H4 (cell line): ENCODE measurements around the gene SPRR3. TPM values are rescaled to one million over a fixed set of nuclear protein-coding genes. Genes with fewer than 3 reads are reported as not detected.

ENCODE experiments used
- DNase-seq: peaks from one replicate; pipeline ENCODE4 v3.0.0-alpha.2; 2015; ENCODE audit warnings: low spot score
- total RNA-seq: library from RNA; depleted of rRNA; stranded (reverse); fragments of >200 nt; shearing (Covaris generic); gene quantifications from 2 replicates; pipeline ENCODE4 v1.2.3, GENCODE V29; 2014; rRNA removed

Gene SPRR3
- total RNA-seq, 1 experiment from 2014 or later: not detected

DNA sequence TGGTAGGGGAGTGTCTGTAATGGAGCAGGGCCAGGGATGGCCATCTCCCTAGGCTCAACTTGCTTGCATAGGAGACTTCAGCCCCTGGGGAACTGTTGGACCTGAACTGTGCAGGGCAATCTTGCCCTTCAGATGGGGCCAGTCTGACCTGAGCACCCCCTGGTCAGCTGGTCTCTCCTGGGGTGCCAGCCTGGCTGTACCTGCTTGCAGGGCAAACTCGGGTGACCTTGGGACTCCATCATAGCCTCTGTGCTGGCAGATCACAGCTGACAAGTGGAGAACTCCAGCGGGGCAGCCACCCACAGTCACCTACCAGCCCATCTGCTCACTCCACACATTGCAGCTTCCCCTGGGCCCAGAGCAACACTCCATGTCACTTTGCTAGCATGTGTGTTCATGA, 47.7 kb downstream of the SPRR3 start:
- no peak for DNase-seq

Other genes with a start within 250 kb of the SPRR3 start
- gene KPRP, start 243.7 kb upstream of the SPRR3 start, total RNA-seq: not detected in 2 replicates
- gene LCE1F, start 226.6 kb upstream of the SPRR3 start, total RNA-seq: not detected in 2 replicates
- gene LCE1E, start 215.5 kb upstream of the SPRR3 start, total RNA-seq: not detected in 2 replicates
- not detected in 2 replicates for gene LCE1D, start 205.0 kb upstream of the SPRR3 start, total RNA-seq
- gene LCE1C, start 195.1 kb upstream of the SPRR3 start, total RNA-seq: not detected in 2 replicates
- gene LCE1B, start 189.8 kb upstream of the SPRR3 start, total RNA-seq: not detected in 2 replicates
- not detected in 2 replicates for gene LCE1A, start 174.3 kb upstream of the SPRR3 start, total RNA-seq
- gene LCE6A, start 158.9 kb upstream of the SPRR3 start, total RNA-seq: not detected in 2 replicates
- gene LCE7A, start 141.8 kb upstream of the SPRR3 start, total RNA-seq: not detected in 2 replicates
- not detected in 2 replicates for gene SMCP, start 123.4 kb upstream of the SPRR3 start, total RNA-seq
- gene IVL, start 93.2 kb upstream of the SPRR3 start, total RNA-seq: not detected in 2 replicates
- not detected in 2 replicates for gene SPRR5, start 54.5 kb upstream of the SPRR3 start, total RNA-seq
- gene SPRR4, start 31.1 kb upstream of the SPRR3 start, total RNA-seq: not detected in 2 replicates
- gene SPRR1A, start 17.7 kb upstream of the SPRR3 start, total RNA-seq: not detected in 2 replicates
- gene SPRR1B, start 29.5 kb downstream of the SPRR3 start, total RNA-seq: not detected in 2 replicates
- not detected in 2 replicates for gene SPRR2D, start 39.4 kb downstream of the SPRR3 start, total RNA-seq
- gene SPRR2A, start 55.8 kb downstream of the SPRR3 start, total RNA-seq: not detected in 2 replicates
- not detected in 2 replicates for gene SPRR2B, start 69.9 kb downstream of the SPRR3 start, total RNA-seq
- not detected in 2 replicates for gene SPRR2E, start 92.8 kb downstream of the SPRR3 start, total RNA-seq
- not detected in 2 replicates for gene SPRR2F, start 111.8 kb downstream of the SPRR3 start, total RNA-seq
- not detected in 2 replicates for gene SPRR2G, start 149.1 kb downstream of the SPRR3 start, total RNA-seq
- gene LELP1, start 201.7 kb downstream of the SPRR3 start, total RNA-seq: not detected in 2 replicates
- gene PRR9, start 215.8 kb downstream of the SPRR3 start, total RNA-seq: not detected in 2 replicates